Glutamatergic neuron (in vitro differentiated cells): Measurements from ENCODE around the gene GIT2. TPM values are rescaled to one million over a fixed set of nuclear protein-coding genes. Genes with fewer than 3 reads are reported as not detected.
A peak's percentile ranks its signal among the peaks of the same experiment; 100 is the strongest.

Source experiments
- DNase-seq: peaks from one replicate; pipeline ENCODE4 v3.0.0; 2022
- H3K27ac Mint-ChIP-seq: one replicate; pipeline ENCODE4 v1.8.0; 2020; ENCODE audit warnings: mild to moderate bottlenecking, mixed read lengths, inconsistent platforms; ENCODE audit not compliant: unreplicated experiment
- H3K27me3 Mint-ChIP-seq: one replicate; pipeline ENCODE4 v1.8.0; 2020; ENCODE audit warnings: mild to moderate bottlenecking, moderate library complexity, mixed read lengths, inconsistent platforms; ENCODE audit not compliant: unreplicated experiment
- H3K36me3 Mint-ChIP-seq: one replicate; pipeline ENCODE4 v1.8.0; 2020; ENCODE audit warnings: mild to moderate bottlenecking, mixed read lengths, inconsistent platforms; ENCODE audit not compliant: unreplicated experiment
- H3K4me1 Mint-ChIP-seq: one replicate; pipeline ENCODE4 v1.8.0; 2020; ENCODE audit warnings: mild to moderate bottlenecking, low read depth, mixed read lengths, inconsistent platforms; ENCODE audit not compliant: unreplicated experiment
- H3K4me3 Mint-ChIP-seq: one replicate; pipeline ENCODE4 v1.8.0; 2020; ENCODE audit warnings: mild to moderate bottlenecking, mixed read lengths, inconsistent platforms; ENCODE audit not compliant: unreplicated experiment
- H3K9me3 Mint-ChIP-seq: one replicate; pipeline ENCODE4 v1.8.0; 2020; ENCODE audit warnings: mild to moderate bottlenecking, moderate library complexity, mixed read lengths, inconsistent platforms; ENCODE audit not compliant: unreplicated experiment
- total RNA-seq: library from RNA; stranded (reverse); fragmentation: NEBNext Ultra II Directional; extraction: Animal tissue kit (Norgen Biotek cat#: 25700); gene quantifications from one replicate; pipeline ENCODE4 v1.2.1, GENCODE V29; 2021; ENCODE audit not compliant: unreplicated experiment
- TF ChIP-seq, protein P1 (sequence below): fragments of 200-600 bp; sonication (generic); IDR thresholded peaks from one replicate; pipeline ENCODE4 v1.5.0; 2021; ENCODE audit not compliant: partially characterized antibody, unreplicated experiment

The GIT2 gene
- total RNA-seq, 1 donor from 2014 or later = 54.9 TPM

DNA sequence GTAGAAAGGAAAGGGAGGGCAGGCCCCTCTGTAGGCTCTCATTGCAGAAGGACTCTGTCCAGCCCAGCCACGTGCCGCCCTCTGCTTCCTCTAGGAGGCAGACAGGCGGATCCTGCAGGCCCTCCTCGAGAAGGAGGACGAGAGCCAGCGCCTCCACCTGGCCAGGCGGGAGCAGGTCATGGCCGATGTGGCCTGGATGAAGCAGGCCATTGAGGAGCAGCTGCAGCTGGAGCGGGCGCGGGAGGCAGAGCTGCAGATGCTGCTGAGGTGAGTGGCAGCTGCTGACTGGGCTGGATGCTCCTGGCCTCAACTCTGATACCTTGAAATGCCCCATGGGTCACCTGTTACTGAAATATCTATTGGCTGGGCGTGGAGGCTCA, 85.2 kb downstream of the GIT2 start:
- peaks cover 6% of the 10 kb centered on the region for H3K9me3 Mint-ChIP-seq
- no peak overlapping the region for H3K27ac Mint-ChIP-seq
- DNase-seq = peak; percentile 75
- peaks cover 27% of the 10 kb centered on the region for H3K4me1 Mint-ChIP-seq
- H3K36me3 Mint-ChIP-seq = peaks cover 6% of the 10 kb centered on the region
- TF ChIP-seq, protein P1, sequence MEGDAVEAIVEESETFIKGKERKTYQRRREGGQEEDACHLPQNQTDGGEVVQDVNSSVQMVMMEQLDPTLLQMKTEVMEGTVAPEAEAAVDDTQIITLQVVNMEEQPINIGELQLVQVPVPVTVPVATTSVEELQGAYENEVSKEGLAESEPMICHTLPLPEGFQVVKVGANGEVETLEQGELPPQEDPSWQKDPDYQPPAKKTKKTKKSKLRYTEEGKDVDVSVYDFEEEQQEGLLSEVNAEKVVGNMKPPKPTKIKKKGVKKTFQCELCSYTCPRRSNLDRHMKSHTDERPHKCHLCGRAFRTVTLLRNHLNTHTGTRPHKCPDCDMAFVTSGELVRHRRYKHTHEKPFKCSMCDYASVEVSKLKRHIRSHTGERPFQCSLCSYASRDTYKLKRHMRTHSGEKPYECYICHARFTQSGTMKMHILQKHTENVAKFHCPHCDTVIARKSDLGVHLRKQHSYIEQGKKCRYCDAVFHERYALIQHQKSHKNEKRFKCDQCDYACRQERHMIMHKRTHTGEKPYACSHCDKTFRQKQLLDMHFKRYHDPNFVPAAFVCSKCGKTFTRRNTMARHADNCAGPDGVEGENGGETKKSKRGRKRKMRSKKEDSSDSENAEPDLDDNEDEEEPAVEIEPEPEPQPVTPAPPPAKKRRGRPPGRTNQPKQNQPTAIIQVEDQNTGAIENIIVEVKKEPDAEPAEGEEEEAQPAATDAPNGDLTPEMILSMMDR = peak; percentile 34
- peaks cover 5% of the 10 kb centered on the region for H3K27me3 Mint-ChIP-seq
- no peak overlapping the region for H3K4me3 Mint-ChIP-seq

DNA sequence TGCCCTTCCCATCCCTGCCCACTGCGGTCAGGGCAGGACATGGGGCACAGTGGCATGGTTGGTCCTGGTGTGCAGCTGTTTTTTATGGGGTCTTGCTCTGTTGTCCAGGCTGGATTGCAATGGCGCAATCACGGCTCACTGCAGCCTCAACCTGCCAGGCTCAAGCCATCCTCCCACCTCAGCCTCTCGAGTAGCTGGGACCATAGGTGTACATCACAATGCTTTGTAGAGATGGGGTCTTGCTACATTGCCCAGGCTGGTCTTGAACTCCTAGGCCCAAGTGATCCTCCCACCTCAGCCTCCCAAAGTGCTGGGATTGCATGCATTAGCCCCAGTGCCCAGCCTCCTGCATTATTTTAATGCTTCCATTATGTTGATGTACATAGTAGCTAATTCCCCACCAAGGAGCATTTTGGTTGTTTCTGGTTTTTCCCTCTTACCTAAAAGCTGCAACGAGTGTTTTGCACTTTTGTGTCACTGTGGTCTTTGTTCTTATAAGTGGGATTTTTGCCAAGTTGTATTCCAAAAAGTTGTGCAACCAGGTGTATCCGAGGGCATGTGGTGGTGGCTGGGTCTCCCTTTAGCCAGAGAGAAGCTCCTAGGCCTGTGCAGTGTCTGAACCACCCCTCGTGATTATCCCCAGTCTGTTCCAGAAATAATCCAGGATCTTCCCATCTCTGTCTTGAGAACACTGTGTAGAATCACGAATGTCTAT, 85.8 kb downstream of the GIT2 start:
- peaks cover 6% of the 10 kb centered on the region for H3K36me3 Mint-ChIP-seq
- H3K27ac Mint-ChIP-seq = no peak overlapping the region

DNA sequence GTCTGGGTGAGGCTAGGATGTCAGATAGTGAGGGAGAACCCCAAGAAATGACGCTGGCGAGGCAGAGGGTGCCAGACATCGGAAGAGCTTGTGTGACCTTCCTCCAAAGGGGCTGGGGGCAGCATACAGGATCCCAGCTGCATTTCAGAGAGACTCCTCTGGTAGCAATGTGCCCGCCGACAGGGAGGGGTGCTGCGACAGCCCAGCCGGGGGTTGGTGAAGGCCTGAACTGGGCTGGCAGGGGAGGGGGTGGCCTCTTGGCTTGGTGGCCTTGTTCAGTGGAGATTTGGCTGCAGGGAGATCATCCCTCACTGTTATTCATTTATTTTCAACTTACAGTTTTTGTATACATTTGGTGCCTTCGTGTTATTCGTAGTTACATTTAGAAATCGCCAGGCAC, 90.9 kb downstream of the GIT2 start:
- TF ChIP-seq, protein P1 = no peak
- DNase-seq = no peak
- H3K9me3 Mint-ChIP-seq = peaks cover 16% of the 10 kb centered on the region
- H3K4me3 Mint-ChIP-seq = peak overlapping the region; percentile 43
- H3K4me1 Mint-ChIP-seq = peaks cover 38% of the 10 kb centered on the region
- H3K27me3 Mint-ChIP-seq = peaks cover 8% of the 10 kb centered on the region
- H3K36me3 Mint-ChIP-seq = peaks cover 16% of the 10 kb centered on the region
- H3K27ac Mint-ChIP-seq = no peak overlapping the region

More for the DNA sequence above, 85.8 kb downstream of the GIT2 start:
- Mint-ChIP-seq H3K4me1 (peaks cover 27% of the 10 kb centered on the region), H3K9me3 (peaks cover 6% of the 10 kb centered on the region), H3K27me3 (peaks cover 3% of the 10 kb centered on the region), H3K4me3 (no peak overlapping the region)
- no peak for DNase-seq
- TF ChIP-seq, protein P1 = no peak

DNA sequence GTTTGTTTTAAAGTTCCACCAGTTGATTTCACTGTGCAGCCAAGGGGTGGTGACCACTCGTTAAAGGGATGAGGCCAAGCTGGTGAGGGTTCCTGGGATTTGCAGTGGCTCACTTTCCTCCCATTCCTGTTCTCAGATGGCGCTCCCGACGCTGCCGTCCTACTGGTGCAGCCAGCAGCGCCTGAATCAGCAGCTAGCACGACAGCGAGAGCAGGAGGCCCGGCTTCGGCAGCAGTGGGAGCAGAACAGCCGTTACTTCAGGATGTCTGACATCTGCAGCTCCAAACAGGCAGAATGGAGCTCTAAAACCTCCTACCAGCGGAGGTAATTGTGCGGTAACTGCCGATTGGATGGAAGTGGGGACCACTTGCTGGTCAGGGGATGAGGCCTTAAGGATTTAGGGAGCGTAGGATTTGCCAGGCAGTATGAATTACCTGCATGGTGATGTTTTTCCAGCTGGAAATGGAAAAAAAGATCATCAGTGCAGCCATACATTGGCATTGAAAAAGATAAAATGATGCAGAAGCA, 93.2 kb downstream of the GIT2 start:
- H3K36me3 Mint-ChIP-seq = peaks cover 9% of the 10 kb centered on the region
- H3K9me3 Mint-ChIP-seq = peaks cover 9% of the 10 kb centered on the region
- peak; percentile 61 for DNase-seq
- H3K27me3 Mint-ChIP-seq = peaks cover 9% of the 10 kb centered on the region
- TF ChIP-seq, protein P1 = no peak
- peaks cover 28% of the 10 kb centered on the region for H3K4me1 Mint-ChIP-seq
- peak overlapping the region; percentile 88 for H3K27ac Mint-ChIP-seq
- peak overlapping the region; percentile 36 for H3K4me3 Mint-ChIP-seq
